Measurements from ENCODE around the gene PLEKHJ1. TPM values are rescaled to one million over a fixed set of nuclear protein-coding genes. Genes with fewer than 3 reads are reported as not detected.

Gene PLEKHJ1
- total RNA-seq, 4 donors from 2014 or later, result 50.1 to 72.4 (median 61.6) TPM

DNA sequence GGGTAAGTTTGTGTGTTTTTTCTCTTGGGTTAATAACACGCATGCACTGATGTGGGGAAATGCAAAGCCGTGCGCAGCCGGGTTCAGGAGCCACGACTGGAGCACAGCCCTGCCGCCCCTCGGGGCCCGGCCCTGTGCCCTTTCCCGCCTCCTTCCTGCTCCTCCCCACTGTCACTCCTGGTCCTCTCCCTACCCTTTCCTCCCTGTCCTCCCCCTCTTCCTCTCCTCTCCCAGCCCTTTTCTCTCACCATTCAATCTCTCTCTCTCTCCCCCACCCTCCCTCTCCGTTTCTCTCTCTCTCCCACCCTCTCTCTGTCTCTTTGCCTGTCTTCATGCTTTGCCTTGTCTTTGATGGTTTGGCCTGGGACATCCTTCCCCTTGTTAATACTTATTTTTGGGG is 27.2 kb downstream of the PLEKHJ1 start:
- DNase-seq, result no peak
- Histone ChIP-seq H3K4me1 (no peaks in the 10 kb centered on the region), H3K9me3 (no peaks in the 10 kb centered on the region), H3K27ac (no peak overlapping the region), H3K27me3 (no peaks in the 10 kb centered on the region), H3K36me3 (peaks cover 0 to 72% of the 10 kb centered on the region in 2 donors), H3K4me3 (no peak overlapping the region)
- intact Hi-C loops (cut with DNase I; ENCODE audit: low total_unique reads) (no loop called here), in situ Hi-C loops (cut with MboI; ENCODE audit: low sequenced_read_pairs in 4 of 4) (no loop called here)
- TF ChIP-seq, protein P1, sequence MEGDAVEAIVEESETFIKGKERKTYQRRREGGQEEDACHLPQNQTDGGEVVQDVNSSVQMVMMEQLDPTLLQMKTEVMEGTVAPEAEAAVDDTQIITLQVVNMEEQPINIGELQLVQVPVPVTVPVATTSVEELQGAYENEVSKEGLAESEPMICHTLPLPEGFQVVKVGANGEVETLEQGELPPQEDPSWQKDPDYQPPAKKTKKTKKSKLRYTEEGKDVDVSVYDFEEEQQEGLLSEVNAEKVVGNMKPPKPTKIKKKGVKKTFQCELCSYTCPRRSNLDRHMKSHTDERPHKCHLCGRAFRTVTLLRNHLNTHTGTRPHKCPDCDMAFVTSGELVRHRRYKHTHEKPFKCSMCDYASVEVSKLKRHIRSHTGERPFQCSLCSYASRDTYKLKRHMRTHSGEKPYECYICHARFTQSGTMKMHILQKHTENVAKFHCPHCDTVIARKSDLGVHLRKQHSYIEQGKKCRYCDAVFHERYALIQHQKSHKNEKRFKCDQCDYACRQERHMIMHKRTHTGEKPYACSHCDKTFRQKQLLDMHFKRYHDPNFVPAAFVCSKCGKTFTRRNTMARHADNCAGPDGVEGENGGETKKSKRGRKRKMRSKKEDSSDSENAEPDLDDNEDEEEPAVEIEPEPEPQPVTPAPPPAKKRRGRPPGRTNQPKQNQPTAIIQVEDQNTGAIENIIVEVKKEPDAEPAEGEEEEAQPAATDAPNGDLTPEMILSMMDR (IDR thresholded peaks at IDR 0.05 in 4 of 5, conservative IDR thresholded peaks at IDR 0.05 in 1 of 5), result no peak
- no peak for TF ChIP-seq POLR2A (IDR thresholded peaks at IDR 0.05)
- peak in 1 of 2 donors; percentile 10 for ATAC-seq

GRCh38 chr19:2207991-2208860 is 27.9 kb downstream of the PLEKHJ1 start:
- peak overlapping the region in 1 of 4 donors; percentile 14 for H3K27ac ChIP-seq
- H3K36me3 ChIP-seq, result peaks cover 0 to 72% of the 10 kb centered on the region in 2 donors
- peak in 1 of 2 donors; percentile 35 for ATAC-seq
- no peaks in the 10 kb centered on the region for H3K27me3 ChIP-seq
- in situ Hi-C loops (cut with MboI; ENCODE audit: low sequenced_read_pairs in 4 of 4) (no loop called here), intact Hi-C loops (cut with DNase I; ENCODE audit: low total_unique reads) (no loop called here)
- H3K4me1 ChIP-seq, result no peaks in the 10 kb centered on the region
- DNase-seq, result peak in 1 of 2 donors; percentile 49
- H3K9me3 ChIP-seq, result no peaks in the 10 kb centered on the region
- TF ChIP-seq, protein P1 (IDR thresholded peaks at IDR 0.05 in 4 of 5, conservative IDR thresholded peaks at IDR 0.05 in 1 of 5), result no peak
- no peak for TF ChIP-seq POLR2A (IDR thresholded peaks at IDR 0.05)
- H3K4me3 ChIP-seq, result no peak overlapping the region

GRCh38 chr19:2207008-2207407 is 29.1 kb downstream of the PLEKHJ1 start:
- TF ChIP-seq, protein P1 (IDR thresholded peaks at IDR 0.05 in 4 of 5, conservative IDR thresholded peaks at IDR 0.05 in 1 of 5), result no peak
- no peak for TF ChIP-seq POLR2A (IDR thresholded peaks at IDR 0.05)
- H3K27ac ChIP-seq, result no peak overlapping the region
- ATAC-seq, result no peak
- peaks cover 0 to 63% of the 10 kb centered on the region in 2 donors for H3K36me3 ChIP-seq
- H3K4me1 ChIP-seq, result no peaks in the 10 kb centered on the region
- no peak for DNase-seq
- intact Hi-C loops (cut with DNase I; ENCODE audit: low total_unique reads), result no loop called here
- H3K4me3 ChIP-seq, result no peak overlapping the region
- H3K27me3 ChIP-seq, result no peaks in the 10 kb centered on the region
- H3K9me3 ChIP-seq, result no peaks in the 10 kb centered on the region
- in situ Hi-C loops (cut with MboI; ENCODE audit: low sequenced_read_pairs in 4 of 4), result no loop called here

GRCh38 chr19:2202366-2202765 is 33.8 kb downstream of the PLEKHJ1 start:
- Histone ChIP-seq H3K4me3 (no peak overlapping the region), H3K36me3 (peaks cover 0 to 36% of the 10 kb centered on the region in 2 donors), H3K27me3 (no peaks in the 10 kb centered on the region), H3K4me1 (no peaks in the 10 kb centered on the region), H3K9me3 (no peaks in the 10 kb centered on the region), H3K27ac (no peak overlapping the region)
- DNase-seq (no peak), ATAC-seq (no peak)
- in situ Hi-C loops (cut with MboI; ENCODE audit: low sequenced_read_pairs in 4 of 4), result no loop called here
- TF ChIP-seq POLR2A (IDR thresholded peaks at IDR 0.05), result no peak
- TF ChIP-seq, protein P1 (IDR thresholded peaks at IDR 0.05 in 4 of 5, conservative IDR thresholded peaks at IDR 0.05 in 1 of 5), result no peak
- intact Hi-C loops (cut with DNase I; ENCODE audit: low total_unique reads), result no loop called here
